Measurements from ENCODE around the gene ASB16. TPM values are rescaled to one million over a fixed set of nuclear protein-coding genes. Genes with fewer than 3 reads are reported as not detected.

ASB16 gene
- total RNA-seq = 1 to 10 TPM; 8.3 TPM

GRCh38 chr17:44170499-44171201 lies at the start of gene ASB16:
Gene ASB16 (plus strand): TSS chr17:44170704. CDS start chr17:44170790, 86 bp downstream.
- H3K4me3 ChIP-seq = peak within 1 kb of the TSS; percentile 33 to 47
- TF ChIP-seq CTCF (IDR thresholded peaks at IDR 0.05) = peak in 1 of 2 donors; percentile 42
- no peaks in the 10 kb centered on the region for H3K36me3 ChIP-seq
- DNase-seq (ENCODE audit: low spot score) = no peak
- peaks cover 0 to 16% of the 10 kb centered on the region in 2 donors for H3K4me1 ChIP-seq
- no peaks in the 10 kb centered on the region for H3K27me3 ChIP-seq
- H3K27ac ChIP-seq = peak within 1 kb of the TSS; percentile 85 to 94
- no peaks in the 10 kb centered on the region for H3K9me3 ChIP-seq

- Histone ChIP-seq H3K4me1 (peaks cover 0 to 50% of the 10 kb centered on the region in 2 donors), H3K36me3 (peaks cover 17% of the 10 kb centered on the region), H3K9me3 (no peaks in the 10 kb centered on the region), H3K27ac (peak overlapping the region; percentile 94 to 97), H3K4me3 (no peak overlapping the region), H3K27me3 (no peaks in the 10 kb centered on the region)
- no peak for TF ChIP-seq CTCF (IDR thresholded peaks at IDR 0.05)
- DNase-seq (ENCODE audit: low spot score) = no peak
These were observed 49.5 kb upstream of the ASB16 start for GRCh38 chr17:44120851-44121605.

- no peak for TF ChIP-seq CTCF (IDR thresholded peaks at IDR 0.05)
- Histone ChIP-seq H3K36me3 (peaks cover 5% of the 10 kb centered on the region), H3K4me3 (peak overlapping the region; percentile 73 to 100), H3K4me1 (peaks cover 0 to 49% of the 10 kb centered on the region in 2 donors), H3K27ac (peak overlapping the region; percentile 94 to 97), H3K9me3 (no peaks in the 10 kb centered on the region), H3K27me3 (no peaks in the 10 kb centered on the region)
- DNase-seq (ENCODE audit: low spot score) = no peak
These were observed 48.3 kb upstream of the ASB16 start for GRCh38 chr17:44121997-44122815.

GRCh38 chr17:44122816-44123355 lies 47.6 kb upstream of the ASB16 start:
- DNase-seq (ENCODE audit: low spot score) = no peak
- H3K27me3 ChIP-seq = no peaks in the 10 kb centered on the region
- peak overlapping the region; percentile 73 to 100 for H3K4me3 ChIP-seq
- H3K9me3 ChIP-seq = no peaks in the 10 kb centered on the region
- no peak for TF ChIP-seq CTCF (IDR thresholded peaks at IDR 0.05)
- no peaks in the 10 kb centered on the region for H3K36me3 ChIP-seq
- peaks cover 0 to 49% of the 10 kb centered on the region in 2 donors for H3K4me1 ChIP-seq
- peak overlapping the region; percentile 94 to 97 for H3K27ac ChIP-seq

GRCh38 chr17:44123356-44124117 lies 47.0 kb upstream of the ASB16 start, which contains the start of gene HDAC5:
Gene HDAC5 (minus strand): TSS chr17:44123641. CDS start chr17:44117515, 6,126 bp downstream.
- no peaks in the 10 kb centered on the region for H3K36me3 ChIP-seq
- peak; percentile 56 to 81 for TF ChIP-seq CTCF (IDR thresholded peaks at IDR 0.05)
- DNase-seq (ENCODE audit: low spot score) = peak; percentile 97
- no peaks in the 10 kb centered on the region for H3K9me3 ChIP-seq
- peaks cover 0 to 44% of the 10 kb centered on the region in 2 donors for H3K4me1 ChIP-seq
- peak within 1 kb of the TSS; percentile 73 to 100 for H3K4me3 ChIP-seq
- peak within 1 kb of the TSS; percentile 94 to 97 for H3K27ac ChIP-seq
- no peaks in the 10 kb centered on the region for H3K27me3 ChIP-seq

Data from right atrium auricular region (tissue), 2 donors.